ENCODE measurements around the gene VRK1.

- TF ChIP-seq CTCF (IDR thresholded peaks at IDR 0.05) (no peak), POLR2A (IDR thresholded peaks at IDR 0.05) (no peak), EP300 (IDR thresholded peaks at IDR 0.05) (no peak)
Measured at GRCh38 chr14:96916751-96917150, 119.6 kb downstream of the VRK1 start.
